K562 (cell line): ENCODE measurements around the gene SLK. TPM values are rescaled to one million over a fixed set of nuclear protein-coding genes. Genes with fewer than 3 reads are reported as not detected.

Source experiments
- BRD9 ChIP-seq: fragments of 450-650 bp; IDR thresholded peaks from 2 replicates; pipeline ENCODE4 v1.6.1; 2018; ENCODE audit warnings: low read depth; ENCODE audit not compliant: partially characterized antibody
- CREB1 ChIP-seq, 2 experiments: sonication (generic) in 1 of 2; formaldehyde crosslinking in 1 of 2; IDR thresholded peaks; 2 replicates each; pipeline versions ENCODE4 v1.6.1 to v1.8.0; 2012 to 2022; ENCODE audit warnings: inconsistent platforms in 1 of 2, mild to moderate bottlenecking in 1 of 2, missing genetic modification reagents in 1 of 2, moderate library complexity in 1 of 2
- FOXJ2 ChIP-seq: fragments of 200-800 bp; sonication (Bioruptor generic); IDR thresholded peaks from 2 replicates; pipeline ENCODE4 v1.6.1; 2016; ENCODE audit warnings: missing genetic modification characterization, missing compliant biosample characterization
- GATAD2A ChIP-seq: fragments of 450-650 bp; IDR thresholded peaks from 2 replicates; pipeline ENCODE4 v1.6.1; 2017
- HDAC8 ChIP-seq: fragments of 450-650 bp; IDR thresholded peaks from 2 replicates; pipeline ENCODE4 v1.6.1; 2016; ENCODE audit warnings: mild to moderate bottlenecking, missing genetic modification characterization, moderate library complexity, missing compliant biosample characterization
- ILK ChIP-seq: fragments of 450-650 bp; IDR thresholded peaks from 2 replicates; pipeline ENCODE4 v1.6.1; 2016; ENCODE audit warnings: missing genetic modification characterization, low read depth, mild to moderate bottlenecking, missing compliant biosample characterization, moderate library complexity, borderline replicate concordance
- MIER1 ChIP-seq: fragments of 450-650 bp; IDR thresholded peaks from 2 replicates; pipeline ENCODE4 v1.6.1; 2016; ENCODE audit warnings: antibody characterized with exemption, mild to moderate bottlenecking, low read depth
- NFE2 ChIP-seq: IDR thresholded peaks from 2 replicates; pipeline ENCODE4 v1.6.1; 2014; ENCODE audit warnings: antibody characterized with exemption, low read depth
- NFXL1 ChIP-seq: fragments of 450-650 bp; formaldehyde crosslinking; IDR thresholded peaks from 2 replicates; pipeline ENCODE4 v1.4.0; 2021; ENCODE audit warnings: mild to moderate bottlenecking
- POLR2G ChIP-seq: fragments of 200-400 bp; formaldehyde crosslinking; IDR thresholded peaks from 2 replicates; pipeline ENCODE4 v1.6.1; 2017; ENCODE audit warnings: low read depth, mild to moderate bottlenecking, antibody characterized with exemption, low read length, moderate library complexity
- SIN3B ChIP-seq: fragments of 450-650 bp; IDR thresholded peaks from 2 replicates; pipeline ENCODE4 v1.6.1; 2017; ENCODE audit warnings: low read depth, mild to moderate bottlenecking, moderate library complexity
- TCFL5 ChIP-seq: fragments of 250-450 bp; sonication (Bioruptor Pico); conservative IDR thresholded peaks from 2 replicates; pipeline ENCODE4 v1.6.1; 2021; ENCODE audit warnings: mild to moderate bottlenecking, moderate library complexity, matching md5 sums
- TGIF2 ChIP-seq: sonication (generic); formaldehyde crosslinking; IDR thresholded peaks from 2 replicates; pipeline ENCODE4 v1.8.1; 2022; ENCODE audit warnings: mild to moderate bottlenecking, missing genetic modification reagents, moderate library complexity
- TRIM28 ChIP-seq: fragments of 450-650 bp; IDR thresholded peaks from 2 replicates; pipeline ENCODE4 v1.6.1; 2017
- ZC3H8 ChIP-seq: fragments of 450-650 bp; IDR thresholded peaks from 2 replicates; pipeline ENCODE4 v1.6.1; 2017
- ZNF583 ChIP-seq: fragments of 250-450 bp; sonication (Bioruptor Pico); IDR thresholded peaks from 2 replicates; pipeline ENCODE4 v1.4.0; 2020
- ZNF668 ChIP-seq: fragments of 250-450 bp; sonication (Bioruptor Pico); IDR thresholded peaks from 2 replicates; pipeline ENCODE4 v1.8.0; 2022; ENCODE audit warnings: mild to moderate bottlenecking, inconsistent platforms
- ZSCAN29 ChIP-seq: fragments of 450-650 bp; IDR thresholded peaks from 2 replicates; pipeline ENCODE4 v1.6.1; 2017
- polyA plus RNA-seq, 8 experiments: library from polyadenylated mRNA; depleted of rRNA in 4 of 8; stranded (reverse) in 5 of 8; unstranded in 3 of 8; fragments of >200 nt; fragmentation: Nextera tagmentation in 2 of 8; fragmentation: Illumina TruSeq in 1 of 8; extraction: Ambion mirVana in 2 of 8; extraction: Trizol in 1 of 8; gene quantifications; 2 replicates each; pipeline versions ENCODE4 v1.2.1 to v1.2.3, GENCODE V29; 2011 to 2014; ENCODE audit warnings: inconsistent platforms in 1 of 8, missing spikeins in 1 of 8
- total RNA-seq, 7 experiments: library from RNA; depleted of rRNA in 6 of 7; stranded (reverse); fragments of >200 nt in 6 of 7; fragmentation: Illumina TruSeq in 2 of 7; extraction: Trizol in 2 of 7; gene quantifications; 2 replicates each; pipeline versions ENCODE4 v1.2.1 to v1.2.3, GENCODE V29; 2011 to 2021; ENCODE audit warnings: low replicate concordance in 1 of 7
- TF ChIP-seq, protein P1 (sequence below): fragments of 250-450 bp; sonication (Bioruptor Pico); IDR thresholded peaks from 2 replicates; pipeline ENCODE4 v1.5.0; 2021; ENCODE audit warnings: mild to moderate bottlenecking, moderate library complexity
- TF ChIP-seq, protein P2 (sequence below): fragments of 450-650 bp; IDR thresholded peaks from 2 replicates; pipeline ENCODE4 v1.6.1; 2017; ENCODE audit warnings: antibody characterized with exemption
- TF ChIP-seq, protein P3 (sequence below): sonication (generic); formaldehyde crosslinking; IDR thresholded peaks from 2 replicates; pipeline ENCODE4 v1.8.0; 2022; ENCODE audit warnings: mild to moderate bottlenecking, low read depth, missing genetic modification reagents
- TF ChIP-seq, protein P4 (sequence below): fragments of 250-450 bp; sonication (Bioruptor Pico); IDR thresholded peaks from 2 replicates; pipeline ENCODE4 v1.9.0; 2021; ENCODE audit warnings: mild to moderate bottlenecking

Gene SLK
- total and polyA plus RNA-seq, 9 of the 15 experiments (the other 6 are each of a cell fraction or from before 2014, with no cell fraction given), result 8.2 to 40.0 (median 23.4) TPM

DNA sequence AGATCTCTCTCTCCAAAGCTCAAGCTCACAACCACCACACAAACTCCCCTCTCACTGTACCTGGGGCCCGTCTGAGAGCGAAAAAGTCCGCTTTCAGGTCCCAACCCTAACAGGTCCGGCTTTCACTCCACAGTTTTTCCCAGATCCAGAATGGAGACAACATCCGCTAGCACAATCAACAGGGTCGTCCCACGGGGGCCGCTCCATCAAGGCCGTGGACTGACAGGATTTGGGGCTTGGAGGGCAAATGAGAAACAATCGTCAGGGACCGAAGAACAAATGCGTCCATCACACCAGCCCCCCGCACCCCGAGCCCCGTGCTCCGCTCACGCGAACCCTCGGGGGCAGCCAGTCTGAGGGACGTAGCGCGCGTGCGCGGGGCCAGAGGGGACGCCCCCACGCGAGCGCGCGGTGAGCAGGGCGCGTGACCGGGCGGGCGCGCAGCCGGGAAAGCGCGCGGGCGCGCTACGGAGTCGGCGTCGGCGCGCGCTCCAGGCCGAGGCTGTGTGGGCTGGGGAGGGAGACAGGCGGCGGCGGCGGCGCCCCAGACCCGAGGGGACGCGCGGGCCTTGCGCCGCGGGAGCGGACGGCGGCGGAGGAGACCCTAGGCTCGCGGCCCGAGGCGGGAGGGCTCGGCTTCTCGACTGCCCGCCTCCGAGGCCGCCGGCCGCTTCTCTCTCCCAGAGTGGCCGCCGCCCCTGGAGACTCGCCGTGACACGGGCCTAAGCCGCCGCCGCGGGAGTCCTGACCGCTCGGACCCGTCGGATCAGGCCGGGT is at the start of gene SLK (continued):
- TF ChIP-seq BRD9 (peak; percentile 33), NFXL1 (CRISPR knock-in tag) (no peak), SIN3B (0 out of 2 replicates have a peak, but pooled peaks have one; percentile 29), ZC3H8 (no peak), MIER1 (no peak), TGIF2 (no peak), TCFL5 (CRISPR knock-in tag) (no peak), GATAD2A (no peak), FOXJ2 (peak; percentile 54; the same call in 1 of the 2 replicates), ZSCAN29 (no peak), TRIM28 (no peak), POLR2G (peak; percentile 87), ZNF583 (CRISPR knock-in tag) (peak; percentile 88), HDAC8 (tag) (0 out of 2 replicates have a peak, but pooled peaks have one; percentile 22), CREB1 (IDR thresholded peaks at IDR 0.05) (0 out of 2 replicates have a peak, but pooled peaks have one; percentile 16), CREB1 (CRISPR knock-in tag; IDR thresholded peaks at IDR 0.05) (no peak), ILK (tag) (no peak), NFE2 (no peak), ZNF668 (0 out of 2 replicates have a peak, but pooled peaks have one; percentile 28)
- TF ChIP-seq, protein P1, sequence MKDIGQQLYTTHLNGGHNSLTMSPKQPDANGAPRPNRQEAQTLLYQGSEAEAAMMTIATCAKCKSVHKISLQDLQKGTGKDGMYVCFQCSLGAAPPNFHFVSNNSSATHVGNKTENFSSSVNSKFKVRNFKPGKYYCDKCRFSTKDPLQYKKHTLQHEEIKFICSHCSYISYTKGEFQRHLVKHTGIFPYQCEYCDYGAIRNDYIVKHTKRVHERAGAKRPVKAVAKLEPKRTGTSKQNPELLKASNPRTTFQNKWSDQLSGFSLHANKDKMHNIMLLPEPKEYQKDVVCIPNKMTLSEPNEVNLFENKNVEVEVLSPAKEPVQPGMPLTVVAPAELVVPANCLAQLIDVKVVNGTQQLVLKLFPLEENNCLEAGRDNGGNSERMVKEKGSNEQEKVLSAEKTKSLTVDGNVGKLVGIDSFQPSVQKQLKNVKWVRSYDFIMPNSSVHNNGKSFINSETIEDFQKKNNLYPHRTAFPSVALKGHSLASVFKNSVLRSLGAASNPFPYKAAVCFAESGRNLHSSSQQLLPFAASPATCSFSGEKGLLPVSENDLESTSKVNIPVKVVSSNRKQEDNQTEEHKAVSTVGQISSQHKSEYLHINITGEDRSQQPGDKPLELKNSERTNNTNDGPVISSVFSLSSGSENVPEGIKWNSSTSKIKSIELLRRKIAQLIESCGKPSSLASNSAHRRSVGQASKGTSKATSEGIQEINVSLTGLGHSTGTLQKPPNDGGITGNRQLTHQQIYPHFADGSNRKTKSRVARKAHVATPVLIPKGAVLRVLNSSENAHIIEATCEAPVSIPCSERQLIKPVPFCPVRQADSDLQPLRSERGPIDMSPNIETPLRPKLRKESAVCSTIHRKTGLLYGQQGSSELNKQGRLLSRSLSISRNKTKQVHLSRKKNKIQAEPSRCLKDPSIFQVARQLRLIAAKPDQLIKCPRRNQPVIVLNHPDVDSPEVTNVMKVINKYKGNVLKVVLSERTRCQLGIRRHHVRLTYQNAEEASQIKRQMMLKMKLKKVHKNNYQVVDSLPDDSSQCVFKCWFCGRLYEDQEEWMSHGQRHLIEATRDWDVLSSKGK (CRISPR knock-in tag), result no peak
- TF ChIP-seq, protein P2, sequence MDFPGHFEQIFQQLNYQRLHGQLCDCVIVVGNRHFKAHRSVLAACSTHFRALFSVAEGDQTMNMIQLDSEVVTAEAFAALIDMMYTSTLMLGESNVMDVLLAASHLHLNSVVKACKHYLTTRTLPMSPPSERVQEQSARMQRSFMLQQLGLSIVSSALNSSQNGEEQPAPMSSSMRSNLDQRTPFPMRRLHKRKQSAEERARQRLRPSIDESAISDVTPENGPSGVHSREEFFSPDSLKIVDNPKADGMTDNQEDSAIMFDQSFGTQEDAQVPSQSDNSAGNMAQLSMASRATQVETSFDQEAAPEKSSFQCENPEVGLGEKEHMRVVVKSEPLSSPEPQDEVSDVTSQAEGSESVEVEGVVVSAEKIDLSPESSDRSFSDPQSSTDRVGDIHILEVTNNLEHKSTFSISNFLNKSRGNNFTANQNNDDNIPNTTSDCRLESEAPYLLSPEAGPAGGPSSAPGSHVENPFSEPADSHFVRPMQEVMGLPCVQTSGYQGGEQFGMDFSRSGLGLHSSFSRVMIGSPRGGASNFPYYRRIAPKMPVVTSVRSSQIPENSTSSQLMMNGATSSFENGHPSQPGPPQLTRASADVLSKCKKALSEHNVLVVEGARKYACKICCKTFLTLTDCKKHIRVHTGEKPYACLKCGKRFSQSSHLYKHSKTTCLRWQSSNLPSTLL, result no peak
- TF ChIP-seq, protein P3, sequence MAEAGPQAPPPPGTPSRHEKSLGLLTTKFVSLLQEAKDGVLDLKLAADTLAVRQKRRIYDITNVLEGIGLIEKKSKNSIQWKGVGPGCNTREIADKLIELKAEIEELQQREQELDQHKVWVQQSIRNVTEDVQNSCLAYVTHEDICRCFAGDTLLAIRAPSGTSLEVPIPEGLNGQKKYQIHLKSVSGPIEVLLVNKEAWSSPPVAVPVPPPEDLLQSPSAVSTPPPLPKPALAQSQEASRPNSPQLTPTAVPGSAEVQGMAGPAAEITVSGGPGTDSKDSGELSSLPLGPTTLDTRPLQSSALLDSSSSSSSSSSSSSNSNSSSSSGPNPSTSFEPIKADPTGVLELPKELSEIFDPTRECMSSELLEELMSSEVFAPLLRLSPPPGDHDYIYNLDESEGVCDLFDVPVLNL, result no peak
- TF ChIP-seq, protein P4, sequence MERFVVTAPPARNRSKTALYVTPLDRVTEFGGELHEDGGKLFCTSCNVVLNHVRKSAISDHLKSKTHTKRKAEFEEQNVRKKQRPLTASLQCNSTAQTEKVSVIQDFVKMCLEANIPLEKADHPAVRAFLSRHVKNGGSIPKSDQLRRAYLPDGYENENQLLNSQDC (CRISPR knock-in tag), result no peak
